ENCODE measurements around the gene LAMB1.

DNA sequence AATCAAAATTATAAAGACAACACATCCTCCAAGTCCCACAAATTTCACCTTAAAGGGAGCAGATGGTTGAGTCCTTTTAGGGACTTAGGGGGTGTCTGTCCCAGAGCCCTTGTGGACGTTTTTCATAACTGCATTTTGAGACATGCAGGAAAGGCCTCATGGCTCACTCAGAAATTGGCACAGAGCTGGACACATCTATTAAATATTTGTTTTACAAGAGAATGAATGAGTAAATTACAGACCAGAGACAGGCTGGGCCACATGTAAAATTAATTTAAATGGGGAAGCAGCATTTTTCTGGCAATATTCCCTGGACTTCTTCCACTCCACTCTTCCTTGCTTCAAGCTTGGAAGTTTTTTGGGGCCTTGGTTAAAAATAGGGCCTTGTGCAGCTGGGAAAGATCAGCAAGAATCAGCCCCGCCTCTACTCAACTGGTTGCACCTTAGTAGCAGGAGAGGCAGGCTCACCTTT lies 20.0 kb downstream of the LAMB1 start:
- TF ChIP-seq, protein P1, sequence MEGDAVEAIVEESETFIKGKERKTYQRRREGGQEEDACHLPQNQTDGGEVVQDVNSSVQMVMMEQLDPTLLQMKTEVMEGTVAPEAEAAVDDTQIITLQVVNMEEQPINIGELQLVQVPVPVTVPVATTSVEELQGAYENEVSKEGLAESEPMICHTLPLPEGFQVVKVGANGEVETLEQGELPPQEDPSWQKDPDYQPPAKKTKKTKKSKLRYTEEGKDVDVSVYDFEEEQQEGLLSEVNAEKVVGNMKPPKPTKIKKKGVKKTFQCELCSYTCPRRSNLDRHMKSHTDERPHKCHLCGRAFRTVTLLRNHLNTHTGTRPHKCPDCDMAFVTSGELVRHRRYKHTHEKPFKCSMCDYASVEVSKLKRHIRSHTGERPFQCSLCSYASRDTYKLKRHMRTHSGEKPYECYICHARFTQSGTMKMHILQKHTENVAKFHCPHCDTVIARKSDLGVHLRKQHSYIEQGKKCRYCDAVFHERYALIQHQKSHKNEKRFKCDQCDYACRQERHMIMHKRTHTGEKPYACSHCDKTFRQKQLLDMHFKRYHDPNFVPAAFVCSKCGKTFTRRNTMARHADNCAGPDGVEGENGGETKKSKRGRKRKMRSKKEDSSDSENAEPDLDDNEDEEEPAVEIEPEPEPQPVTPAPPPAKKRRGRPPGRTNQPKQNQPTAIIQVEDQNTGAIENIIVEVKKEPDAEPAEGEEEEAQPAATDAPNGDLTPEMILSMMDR (IDR thresholded peaks at IDR 0.05): peak in 3 of 6 experiments; percentile 20 to 38 (median 21)
- no peak for TF ChIP-seq POLR2A (IDR thresholded peaks at IDR 0.05)

All from esophagus squamous epithelium (tissue), 4 donors.